ENCODE data around the gene OGA. TPM values are rescaled to one million over a fixed set of nuclear protein-coding genes. Genes with fewer than 3 reads are reported as not detected.

Gene OGA
- polyA plus RNA-seq, 2 donors, result 40.0 to 47.1 TPM

DNA sequence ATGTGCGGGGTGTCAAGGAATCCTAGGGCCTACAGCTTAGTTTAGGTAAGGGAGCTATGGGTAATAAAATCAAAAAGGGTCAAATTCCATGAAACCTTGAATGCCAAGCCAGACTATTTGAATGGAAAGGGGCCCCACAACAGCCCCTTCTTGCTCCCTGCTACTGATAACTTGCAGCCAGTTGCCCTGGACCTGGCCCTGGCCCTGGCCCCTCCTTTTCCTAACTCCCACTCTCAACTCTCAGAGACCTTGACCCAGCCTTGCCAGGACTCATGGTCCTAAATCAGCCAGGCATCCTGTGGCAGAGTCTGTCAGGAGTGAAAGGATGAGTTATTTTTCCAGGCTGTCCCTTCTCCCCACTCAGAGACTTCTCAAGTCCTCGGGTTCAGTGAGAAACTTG lies 19.5 kb upstream of the OGA start:
- no peaks in the 10 kb centered on the region for H3K9me3 ChIP-seq (ENCODE audit: control insufficient read depth in 2 of 2, insufficient read depth in 1 of 2, low read depth in 1 of 2, low read length in 1 of 2)
- WGBS, 2 donors, result 73 to 79% methylated on average over 2 of the region's 2 CpGs
- peaks cover 12 to 13% of the 10 kb centered on the region in 2 donors for H3K4me1 ChIP-seq (ENCODE audit: control insufficient read depth in 2 of 2, insufficient read depth in 2 of 2, low read length in 1 of 2)

DNA sequence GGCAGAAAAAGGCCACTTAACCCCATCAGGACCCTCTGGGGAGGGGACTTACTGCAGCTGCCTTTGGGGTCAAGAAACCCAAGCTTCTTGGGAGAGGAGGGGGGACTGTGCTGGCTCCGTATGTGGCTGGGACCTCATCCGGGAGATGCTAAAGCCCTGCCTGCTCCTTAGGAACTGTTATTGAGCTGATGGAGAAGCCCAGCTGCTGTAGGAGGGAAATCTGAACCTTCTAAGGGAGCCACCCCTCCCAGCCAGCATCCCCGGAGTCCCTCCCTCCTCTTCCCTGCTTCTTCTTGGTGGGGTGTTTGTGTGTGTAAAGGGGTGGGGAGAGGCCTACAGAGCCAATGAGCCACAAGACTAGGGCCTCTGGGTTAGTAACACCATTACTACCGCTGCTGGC lies 17.1 kb upstream of the OGA start:
- WGBS, 2 donors, result 86 to 89% methylated on average over 4 of the region's 4 CpGs
- no peak overlapping the region for H3K4me3 ChIP-seq (ENCODE audit: low read depth in 1 of 2, low read length in 2 of 2)
- H3K4me1 ChIP-seq (ENCODE audit: control insufficient read depth in 2 of 2, insufficient read depth in 2 of 2, low read length in 1 of 2), result peaks cover 3 to 14% of the 10 kb centered on the region in 2 donors

More for the DNA sequence above, 19.5 kb upstream of the OGA start:
- H3K36me3 ChIP-seq (ENCODE audit: control insufficient read depth in 2 of 2, insufficient read depth in 2 of 2, low read length in 1 of 2), result no peaks in the 10 kb centered on the region
- no peak overlapping the region for H3K27ac ChIP-seq (ENCODE audit: low read depth in 2 of 2, low read length in 1 of 2)
- no peak overlapping the region for H3K4me3 ChIP-seq (ENCODE audit: low read depth in 1 of 2, low read length in 2 of 2)
- H3K27me3 ChIP-seq (ENCODE audit: control insufficient read depth in 1 of 2, insufficient read depth in 2 of 2, low read length in 2 of 2), result no peaks in the 10 kb centered on the region

GRCh38 chr10:101834341-101834740 lies 16.1 kb upstream of the OGA start:
- 70 to 73% methylated on average over 8 of the region's 8 CpGs for WGBS, 2 donors
- Histone ChIP-seq H3K27ac (ENCODE audit: low read depth in 2 of 2, low read length in 1 of 2) (no peak overlapping the region), H3K4me1 (ENCODE audit: control insufficient read depth in 2 of 2, insufficient read depth in 2 of 2, low read length in 1 of 2) (peaks cover under 1 to 12% of the 10 kb centered on the region in 2 donors), H3K4me3 (ENCODE audit: low read depth in 1 of 2, low read length in 2 of 2) (no peak overlapping the region), H3K36me3 (ENCODE audit: control insufficient read depth in 2 of 2, insufficient read depth in 2 of 2, low read length in 1 of 2) (no peaks in the 10 kb centered on the region), H3K27me3 (ENCODE audit: control insufficient read depth in 1 of 2, insufficient read depth in 2 of 2, low read length in 2 of 2) (no peaks in the 10 kb centered on the region), H3K9me3 (ENCODE audit: control insufficient read depth in 2 of 2, insufficient read depth in 1 of 2, low read depth in 1 of 2, low read length in 1 of 2) (no peaks in the 10 kb centered on the region)

More for the DNA sequence above, 17.1 kb upstream of the OGA start:
- Histone ChIP-seq H3K27ac (ENCODE audit: low read depth in 2 of 2, low read length in 1 of 2) (no peak overlapping the region), H3K9me3 (ENCODE audit: control insufficient read depth in 2 of 2, insufficient read depth in 1 of 2, low read depth in 1 of 2, low read length in 1 of 2) (no peaks in the 10 kb centered on the region), H3K27me3 (ENCODE audit: control insufficient read depth in 1 of 2, insufficient read depth in 2 of 2, low read length in 2 of 2) (no peaks in the 10 kb centered on the region), H3K36me3 (ENCODE audit: control insufficient read depth in 2 of 2, insufficient read depth in 2 of 2, low read length in 1 of 2) (no peaks in the 10 kb centered on the region)

DNA sequence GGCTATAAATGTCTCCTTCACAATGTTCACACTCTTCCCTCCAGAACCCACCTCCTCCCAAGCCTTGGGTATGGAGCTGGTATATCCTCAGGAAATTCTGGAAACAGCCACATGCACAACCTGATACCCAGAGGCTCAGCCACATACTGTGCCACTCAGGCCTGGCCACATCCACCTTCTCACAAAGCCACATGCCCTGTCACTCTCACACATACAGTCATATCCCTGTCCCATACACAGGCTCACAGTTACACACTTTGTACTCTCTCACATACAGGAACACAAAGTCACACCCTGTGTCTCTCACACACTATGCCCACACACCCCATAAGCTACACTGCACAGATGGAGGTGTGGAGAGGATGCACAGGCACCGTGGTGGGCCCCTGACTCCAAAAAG lies 15.2 kb upstream of the OGA start:
- H3K4me1 ChIP-seq (ENCODE audit: control insufficient read depth in 2 of 2, insufficient read depth in 2 of 2, low read length in 1 of 2), result peaks cover 0 to 10% of the 10 kb centered on the region in 2 donors
- H3K36me3 ChIP-seq (ENCODE audit: control insufficient read depth in 2 of 2, insufficient read depth in 2 of 2, low read length in 1 of 2), result no peaks in the 10 kb centered on the region
- 89 to 92% methylated on average over 1 of the region's 1 CpG for WGBS, 2 donors
- H3K4me3 ChIP-seq (ENCODE audit: low read depth in 1 of 2, low read length in 2 of 2), result no peak overlapping the region
- H3K27me3 ChIP-seq (ENCODE audit: control insufficient read depth in 1 of 2, insufficient read depth in 2 of 2, low read length in 2 of 2), result no peaks in the 10 kb centered on the region
- H3K27ac ChIP-seq (ENCODE audit: low read depth in 2 of 2, low read length in 1 of 2), result no peak overlapping the region
- H3K9me3 ChIP-seq (ENCODE audit: control insufficient read depth in 2 of 2, insufficient read depth in 1 of 2, low read depth in 1 of 2, low read length in 1 of 2), result no peaks in the 10 kb centered on the region

- no peaks in the 10 kb centered on the region for H3K27me3 ChIP-seq (ENCODE audit: control insufficient read depth in 1 of 2, insufficient read depth in 2 of 2, low read length in 2 of 2)
- H3K4me3 ChIP-seq (ENCODE audit: low read depth in 1 of 2, low read length in 2 of 2), result no peak overlapping the region
- 61 to 74% methylated on average over 4 of the region's 4 CpGs for WGBS, 2 donors
- peaks cover 0 to 10% of the 10 kb centered on the region in 2 donors for H3K4me1 ChIP-seq (ENCODE audit: control insufficient read depth in 2 of 2, insufficient read depth in 2 of 2, low read length in 1 of 2)
- H3K9me3 ChIP-seq (ENCODE audit: control insufficient read depth in 2 of 2, insufficient read depth in 1 of 2, low read depth in 1 of 2, low read length in 1 of 2), result no peaks in the 10 kb centered on the region
- no peak overlapping the region for H3K27ac ChIP-seq (ENCODE audit: low read depth in 2 of 2, low read length in 1 of 2)
- H3K36me3 ChIP-seq (ENCODE audit: control insufficient read depth in 2 of 2, insufficient read depth in 2 of 2, low read length in 1 of 2), result no peaks in the 10 kb centered on the region
Measured at GRCh38 chr10:101832325-101832771, 14.1 kb upstream of the OGA start.

- H3K36me3 ChIP-seq (ENCODE audit: control insufficient read depth in 2 of 2, insufficient read depth in 2 of 2, low read length in 1 of 2), result no peaks in the 10 kb centered on the region
- H3K4me1 ChIP-seq (ENCODE audit: control insufficient read depth in 2 of 2, insufficient read depth in 2 of 2, low read length in 1 of 2), result peaks cover 0 to 10% of the 10 kb centered on the region in 2 donors
- 55 to 56% methylated on average over 9 of the region's 9 CpGs for WGBS, 2 donors
- H3K4me3 ChIP-seq (ENCODE audit: low read depth in 1 of 2, low read length in 2 of 2), result peak overlapping the region in 1 of 2 donors; percentile 49
- H3K27ac ChIP-seq (ENCODE audit: low read depth in 2 of 2, low read length in 1 of 2), result peak overlapping the region; percentile 88 to 93
- H3K9me3 ChIP-seq (ENCODE audit: control insufficient read depth in 2 of 2, insufficient read depth in 1 of 2, low read depth in 1 of 2, low read length in 1 of 2), result no peaks in the 10 kb centered on the region
- no peaks in the 10 kb centered on the region for H3K27me3 ChIP-seq (ENCODE audit: control insufficient read depth in 1 of 2, insufficient read depth in 2 of 2, low read length in 2 of 2)
Measured at GRCh38 chr10:101831169-101831811, 13.0 kb upstream of the OGA start.

GRCh38 chr10:101830322-101831168 lies 12.3 kb upstream of the OGA start:
- Histone ChIP-seq H3K27ac (ENCODE audit: low read depth in 2 of 2, low read length in 1 of 2) (peak overlapping the region; percentile 88 to 93), H3K4me1 (ENCODE audit: control insufficient read depth in 2 of 2, insufficient read depth in 2 of 2, low read length in 1 of 2) (peaks cover 0 to 10% of the 10 kb centered on the region in 2 donors), H3K36me3 (ENCODE audit: control insufficient read depth in 2 of 2, insufficient read depth in 2 of 2, low read length in 1 of 2) (no peaks in the 10 kb centered on the region), H3K9me3 (ENCODE audit: control insufficient read depth in 2 of 2, insufficient read depth in 1 of 2, low read depth in 1 of 2, low read length in 1 of 2) (no peaks in the 10 kb centered on the region), H3K4me3 (ENCODE audit: low read depth in 1 of 2, low read length in 2 of 2) (peak overlapping the region; percentile 49 to 60), H3K27me3 (ENCODE audit: control insufficient read depth in 1 of 2, insufficient read depth in 2 of 2, low read length in 2 of 2) (no peaks in the 10 kb centered on the region)
- 1% methylated on average over 56 of the region's 56 CpGs for WGBS, 2 donors

GRCh38 chr10:101829561-101830315 lies 11.5 kb upstream of the OGA start:
- WGBS, 2 donors, result 10% methylated on average over 19 to 31 of the region's 31 CpGs

DNA sequence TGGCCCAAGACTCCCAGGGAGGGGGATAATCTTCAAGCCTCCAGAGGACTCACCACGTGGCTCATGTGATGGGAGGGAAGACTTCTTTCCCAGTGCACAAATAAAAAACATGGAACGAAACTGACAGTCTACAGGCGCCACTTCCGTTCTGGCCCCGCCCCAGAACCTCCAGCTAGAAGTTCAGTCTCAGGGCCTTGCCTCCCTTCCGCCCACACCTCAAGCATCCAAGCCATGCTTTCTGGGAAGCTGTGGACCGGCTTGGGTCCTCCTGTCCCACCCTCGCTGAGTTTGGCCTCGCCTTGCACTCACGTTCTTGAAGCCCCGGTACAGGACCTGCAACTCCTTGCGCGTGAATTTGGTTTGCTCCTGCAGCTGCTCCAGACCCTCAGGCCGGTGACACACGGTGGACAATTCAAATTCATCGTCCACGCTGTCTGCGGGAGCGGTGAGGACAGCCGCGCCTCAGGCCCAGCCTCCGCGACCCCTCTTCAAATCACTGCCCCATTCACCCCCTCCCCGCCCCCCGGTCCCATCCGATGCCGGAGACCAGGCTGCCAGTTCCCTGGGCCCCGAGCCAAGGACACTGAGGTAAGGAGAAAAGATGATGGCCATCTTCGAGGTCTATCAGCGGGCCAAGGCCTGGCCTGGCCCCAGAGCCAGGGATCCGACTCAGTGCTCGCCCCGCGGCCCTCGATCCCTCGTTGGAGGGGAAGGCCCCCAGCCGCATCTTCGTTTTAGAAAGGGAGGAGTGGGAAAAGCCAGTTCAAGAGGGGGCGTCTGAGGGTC lies 10.7 kb upstream of the OGA start:
- no peaks in the 10 kb centered on the region for H3K36me3 ChIP-seq (ENCODE audit: control insufficient read depth in 2 of 2, insufficient read depth in 2 of 2, low read length in 1 of 2)
- H3K9me3 ChIP-seq (ENCODE audit: control insufficient read depth in 2 of 2, insufficient read depth in 1 of 2, low read depth in 1 of 2, low read length in 1 of 2), result no peaks in the 10 kb centered on the region
- WGBS, 2 donors, result 53 to 64% methylated on average over 39 of the region's 39 CpGs
- H3K4me1 ChIP-seq (ENCODE audit: control insufficient read depth in 2 of 2, insufficient read depth in 2 of 2, low read length in 1 of 2), result peaks cover 0 to 10% of the 10 kb centered on the region in 2 donors
- no peak overlapping the region for H3K27ac ChIP-seq (ENCODE audit: low read depth in 2 of 2, low read length in 1 of 2)
- peak overlapping the region in 1 of 2 donors; percentile 26 for H3K4me3 ChIP-seq (ENCODE audit: low read depth in 1 of 2, low read length in 2 of 2)
- H3K27me3 ChIP-seq (ENCODE audit: control insufficient read depth in 1 of 2, insufficient read depth in 2 of 2, low read length in 2 of 2), result no peaks in the 10 kb centered on the region

More at GRCh38 chr10:101829561-101830315, 11.5 kb upstream of the OGA start:
- Histone ChIP-seq H3K9me3 (ENCODE audit: control insufficient read depth in 2 of 2, insufficient read depth in 1 of 2, low read depth in 1 of 2, low read length in 1 of 2) (no peaks in the 10 kb centered on the region), H3K4me1 (ENCODE audit: control insufficient read depth in 2 of 2, insufficient read depth in 2 of 2, low read length in 1 of 2) (peaks cover 0 to 10% of the 10 kb centered on the region in 2 donors), H3K27ac (ENCODE audit: low read depth in 2 of 2, low read length in 1 of 2) (peak overlapping the region; percentile 88 to 93), H3K4me3 (ENCODE audit: low read depth in 1 of 2, low read length in 2 of 2) (peak overlapping the region; percentile 49 to 60), H3K27me3 (ENCODE audit: control insufficient read depth in 1 of 2, insufficient read depth in 2 of 2, low read length in 2 of 2) (no peaks in the 10 kb centered on the region), H3K36me3 (ENCODE audit: control insufficient read depth in 2 of 2, insufficient read depth in 2 of 2, low read length in 1 of 2) (no peaks in the 10 kb centered on the region)

All from esophagus (tissue), 2 donors.